ENCODE results near the gene WAPL. TPM values are rescaled to one million over a fixed set of nuclear protein-coding genes. Genes with fewer than 3 reads are reported as not detected.

The WAPL gene
- total and polyA plus RNA-seq, 8 donors: 28.2 to 48.0 (median 44.3) TPM

DNA sequence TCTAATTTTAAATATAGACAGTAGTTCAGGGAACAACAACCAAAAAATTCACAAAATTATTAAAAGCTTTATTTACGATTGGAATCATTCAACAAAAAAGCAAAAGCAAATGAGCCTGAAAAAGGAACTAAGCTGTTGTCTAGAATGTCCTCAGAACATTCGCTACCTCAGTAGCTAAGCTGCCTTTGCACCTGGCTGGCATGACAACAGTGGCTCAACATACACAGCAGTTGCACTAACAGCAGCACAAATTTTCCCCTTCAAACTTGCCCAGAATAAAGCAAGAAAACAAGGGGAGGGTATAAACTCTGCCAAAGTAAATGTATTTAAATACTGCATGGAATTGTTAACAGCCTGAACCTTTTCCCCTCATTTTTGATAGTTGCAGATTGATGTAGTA is 84.6 kb downstream of the WAPL start:
- DNase-seq: no peak
- no peak for TF ChIP-seq CTCF (IDR thresholded peaks at IDR 0.05)
- H3K4me3 ChIP-seq: no peak overlapping the region
- intact Hi-C loops (cut with DNase I): no loop called here
- no peaks in the 10 kb centered on the region for H3K9me3 ChIP-seq
- H3K36me3 ChIP-seq: peaks cover 0 to 74% of the 10 kb centered on the region in 2 donors
- H3K27me3 ChIP-seq: no peaks in the 10 kb centered on the region
- no peak for ATAC-seq
- H3K4me1 ChIP-seq: peaks cover 0 to 24% of the 10 kb centered on the region in 2 donors
- no peak overlapping the region for H3K27ac ChIP-seq

DNA sequence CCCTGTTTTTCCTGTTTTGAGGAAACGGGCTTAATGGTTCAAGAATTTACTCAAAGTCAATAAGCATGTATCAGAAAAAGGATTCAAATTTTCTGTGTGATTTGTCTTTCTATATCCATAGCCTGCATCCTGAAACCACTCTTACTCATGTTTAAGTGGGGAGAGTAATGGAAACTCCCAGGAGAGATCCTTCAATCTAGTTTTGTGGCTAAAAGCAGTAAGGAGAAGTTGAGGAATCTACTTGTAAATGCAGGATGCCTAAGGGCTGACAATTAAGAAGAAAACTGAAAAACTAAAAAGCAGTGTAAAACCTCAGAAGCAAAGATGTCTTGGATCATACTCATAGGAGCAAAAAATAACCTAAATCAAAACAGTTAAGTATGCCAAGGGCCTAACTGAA is 86.9 kb downstream of the WAPL start:
- Histone ChIP-seq H3K36me3 (peaks cover 0 to 52% of the 10 kb centered on the region in 2 donors), H3K27me3 (no peaks in the 10 kb centered on the region), H3K27ac (no peak overlapping the region), H3K9me3 (no peaks in the 10 kb centered on the region), H3K4me1 (peaks cover 0 to 10% of the 10 kb centered on the region in 2 donors), H3K4me3 (no peak overlapping the region)
- intact Hi-C loops (cut with DNase I): no loop called here
- no peak for ATAC-seq
- no peak for TF ChIP-seq CTCF (IDR thresholded peaks at IDR 0.05)
- no peak for DNase-seq

- Histone ChIP-seq H3K27ac (no peak overlapping the region), H3K4me3 (no peak overlapping the region), H3K27me3 (no peaks in the 10 kb centered on the region), H3K36me3 (no peaks in the 10 kb centered on the region), H3K4me1 (no peaks in the 10 kb centered on the region), H3K9me3 (no peaks in the 10 kb centered on the region)
- no peak for TF ChIP-seq CTCF (IDR thresholded peaks at IDR 0.05)
- ATAC-seq: no peak
- intact Hi-C loops (cut with DNase I): no loop called here
- no peak for DNase-seq
These were observed 97.9 kb downstream of the WAPL start for GRCh38 chr10:86423739-86424138.

DNA sequence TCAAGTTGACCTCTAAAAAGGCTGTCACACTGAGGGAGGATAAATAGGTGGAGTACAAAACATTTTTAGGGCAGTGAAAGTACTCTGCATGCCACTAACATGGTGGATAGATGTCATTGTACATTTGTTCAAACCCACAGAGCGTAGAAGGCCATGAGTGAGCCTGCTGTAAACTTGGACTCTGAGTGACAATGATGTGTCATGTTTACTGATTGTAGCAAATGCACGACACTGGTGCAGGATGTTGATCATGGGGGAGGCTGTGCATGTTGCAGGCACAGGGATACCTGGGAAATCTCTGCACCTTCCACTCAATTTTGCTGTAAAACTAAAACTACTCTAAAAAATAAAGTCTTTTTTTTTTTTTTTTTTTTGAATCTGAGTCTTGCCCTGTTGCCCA is 102.5 kb downstream of the WAPL start:
- H3K9me3 ChIP-seq: no peaks in the 10 kb centered on the region
- H3K4me1 ChIP-seq: no peaks in the 10 kb centered on the region
- H3K36me3 ChIP-seq: no peaks in the 10 kb centered on the region
- TF ChIP-seq CTCF (IDR thresholded peaks at IDR 0.05): no peak
- peaks cover 0 to 11% of the 10 kb centered on the region in 2 donors for H3K27me3 ChIP-seq
- no peak overlapping the region for H3K4me3 ChIP-seq
- no peak overlapping the region for H3K27ac ChIP-seq
- DNase-seq (no peak), ATAC-seq (no peak)
- intact Hi-C loops (cut with DNase I): no loop called here

DNA sequence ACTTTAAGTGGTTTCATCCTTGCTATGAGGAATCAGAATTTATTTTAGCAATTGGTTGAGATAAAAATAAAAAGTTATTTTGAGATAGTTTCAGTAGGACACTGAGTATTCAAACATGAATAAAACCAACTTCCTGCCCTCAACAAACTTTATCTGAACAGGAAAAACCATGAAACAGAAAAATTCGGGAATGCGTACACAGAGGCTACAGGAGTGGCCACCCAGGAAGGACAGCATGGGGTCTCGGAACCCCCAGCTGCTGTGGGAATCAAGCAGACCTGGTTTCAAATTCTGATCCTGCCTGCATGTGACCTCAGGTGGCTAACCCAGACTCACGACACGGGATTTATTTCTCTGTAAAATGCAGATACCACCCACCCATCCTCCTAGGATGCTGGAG is 106.0 kb downstream of the WAPL start:
- H3K4me3 ChIP-seq: no peak overlapping the region
- intact Hi-C loops (cut with DNase I): no loop called here
- no peak for TF ChIP-seq CTCF (IDR thresholded peaks at IDR 0.05)
- no peaks in the 10 kb centered on the region for H3K9me3 ChIP-seq
- H3K4me1 ChIP-seq: peaks cover 7 to 14% of the 10 kb centered on the region in 2 donors
- no peak overlapping the region for H3K27ac ChIP-seq
- DNase-seq (no peak), ATAC-seq (no peak)
- peaks cover 0 to 11% of the 10 kb centered on the region in 2 donors for H3K27me3 ChIP-seq
- H3K36me3 ChIP-seq: no peaks in the 10 kb centered on the region

Data from left lung (tissue), 10 donors.